Immature natural killer cell (primary cell): ENCODE data around the gene DISC1. TPM values are rescaled to one million over a fixed set of nuclear protein-coding genes. Genes with fewer than 3 reads are reported as not detected.

ENCODE experiments used
- DNase-seq, 3 donors: peaks; one replicate each; pipeline ENCODE4 v3.0.0; 2022; ENCODE audit warnings: mixed read lengths in 1 of 3
- H3K27ac Mint-ChIP-seq, 6 donors: one replicate each; pipeline ENCODE4 v1.8.0; 2020; ENCODE audit warnings: mixed read lengths in 6 of 6, mild to moderate bottlenecking in 5 of 6, inconsistent platforms in 4 of 6, moderate library complexity in 3 of 6
- H3K27me3 Mint-ChIP-seq, 3 donors: one replicate each; pipeline ENCODE4 v1.8.0; 2020 to 2021; ENCODE audit warnings: low read depth in 3 of 3, mild to moderate bottlenecking in 3 of 3, mixed read lengths in 3 of 3, moderate library complexity in 3 of 3, inconsistent platforms in 1 of 3
- H3K36me3 Mint-ChIP-seq, 3 donors: one replicate each; pipeline ENCODE4 v1.8.0; 2020; ENCODE audit warnings: mixed read lengths in 3 of 3, inconsistent platforms in 2 of 3, mild to moderate bottlenecking in 2 of 3
- H3K4me1 Mint-ChIP-seq, 2 donors: one replicate each; pipeline ENCODE4 v1.8.0; 2020; ENCODE audit warnings: inconsistent platforms in 2 of 2, mild to moderate bottlenecking in 2 of 2, mixed read lengths in 2 of 2, moderate library complexity in 1 of 2
- H3K4me3 Mint-ChIP-seq, 5 donors: one replicate each; pipeline ENCODE4 v1.8.0; 2020; ENCODE audit warnings: mild to moderate bottlenecking in 5 of 5, mixed read lengths in 5 of 5, inconsistent platforms in 3 of 5, moderate library complexity in 3 of 5
- H3K9me3 Mint-ChIP-seq, 6 donors: one replicate each; pipeline ENCODE4 v1.8.0; 2020; ENCODE audit warnings: mild to moderate bottlenecking in 6 of 6, mixed read lengths in 6 of 6, inconsistent platforms in 4 of 6, moderate library complexity in 3 of 6
- polyA plus RNA-seq, 3 donors: library from polyadenylated mRNA; unstranded; fragments of 300-500 nt; fragmentation: Illumina TruSeq; gene quantifications; one replicate each; pipeline ENCODE4 v1.2.3, GENCODE V29; 2021

Gene DISC1
- polyA plus RNA-seq, 3 donors from 2014 or later: 1.1 to 1.3 TPM; not detected in 1

DNA sequence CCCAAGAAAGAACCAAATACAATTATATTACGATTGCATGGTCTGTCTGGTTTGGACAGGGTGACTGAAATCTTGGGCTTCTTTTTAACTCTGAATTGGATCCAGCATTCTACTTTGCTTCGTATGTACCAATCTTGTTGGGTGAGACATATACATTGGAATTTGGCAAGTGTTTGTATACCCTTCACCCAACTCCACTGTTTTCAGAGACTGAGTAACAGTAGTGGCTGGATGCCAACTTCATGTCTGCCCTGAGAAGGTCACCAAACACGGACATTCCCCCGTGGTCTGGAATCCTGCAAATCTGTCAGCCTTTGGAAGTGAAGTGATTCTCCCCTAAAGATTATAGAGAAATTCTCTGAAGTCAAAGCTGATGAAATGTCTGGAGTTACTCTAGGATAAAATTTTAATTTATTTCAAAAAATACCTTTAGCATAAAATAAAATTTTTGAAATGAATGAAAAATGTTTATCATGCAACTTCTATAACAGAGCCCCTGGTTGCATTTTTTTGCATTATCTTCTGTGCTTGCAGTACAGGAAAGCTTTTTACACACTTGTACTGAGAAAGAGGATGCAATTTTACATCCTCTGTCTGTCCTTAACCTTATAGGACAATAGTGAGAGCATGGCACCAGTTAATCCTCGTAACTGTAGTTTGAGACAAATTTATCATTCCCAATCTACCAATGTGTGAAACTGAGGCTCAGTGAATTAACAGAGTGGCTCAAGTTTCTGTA, 201.8 kb downstream of the DISC1 start:
- no peak for DNase-seq
- H3K4me1 Mint-ChIP-seq: no peaks in the 10 kb centered on the region
- H3K27me3 Mint-ChIP-seq: no peaks in the 10 kb centered on the region
- H3K9me3 Mint-ChIP-seq: no peaks in the 10 kb centered on the region
- H3K36me3 Mint-ChIP-seq: peaks cover 0 to 8% (median 0%) of the 10 kb centered on the region in 3 donors
- H3K27ac Mint-ChIP-seq: no peak overlapping the region
- no peak overlapping the region for H3K4me3 Mint-ChIP-seq

DNA sequence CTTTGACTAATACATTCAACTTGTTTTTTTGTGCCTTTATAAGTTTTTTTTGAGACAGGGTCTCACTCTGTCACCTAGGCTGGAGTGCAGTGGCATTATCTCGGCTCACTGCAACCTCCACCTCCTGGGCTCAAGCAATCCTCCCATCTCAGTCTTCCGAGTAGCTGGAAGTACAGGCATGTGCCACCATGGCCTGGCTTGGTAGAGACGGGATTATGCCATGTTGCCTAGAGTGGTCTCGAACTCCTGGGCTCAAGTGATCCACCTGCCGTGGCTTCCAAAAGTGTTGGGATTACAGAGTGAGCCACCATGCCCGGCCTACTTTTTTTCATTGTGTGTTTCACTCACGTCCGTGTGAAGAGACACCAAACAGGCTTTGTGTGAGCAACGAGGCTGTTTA, 202.7 kb downstream of the DISC1 start:
- no peaks in the 10 kb centered on the region for H3K9me3 Mint-ChIP-seq
- no peak overlapping the region for H3K4me3 Mint-ChIP-seq
- DNase-seq: no peak
- peaks cover 0 to 8% (median 0%) of the 10 kb centered on the region in 3 donors for H3K36me3 Mint-ChIP-seq
- no peak overlapping the region for H3K27ac Mint-ChIP-seq
- peaks cover 0 to 4% (median 0%) of the 10 kb centered on the region in 3 donors for H3K27me3 Mint-ChIP-seq
- H3K4me1 Mint-ChIP-seq: no peaks in the 10 kb centered on the region

DNA sequence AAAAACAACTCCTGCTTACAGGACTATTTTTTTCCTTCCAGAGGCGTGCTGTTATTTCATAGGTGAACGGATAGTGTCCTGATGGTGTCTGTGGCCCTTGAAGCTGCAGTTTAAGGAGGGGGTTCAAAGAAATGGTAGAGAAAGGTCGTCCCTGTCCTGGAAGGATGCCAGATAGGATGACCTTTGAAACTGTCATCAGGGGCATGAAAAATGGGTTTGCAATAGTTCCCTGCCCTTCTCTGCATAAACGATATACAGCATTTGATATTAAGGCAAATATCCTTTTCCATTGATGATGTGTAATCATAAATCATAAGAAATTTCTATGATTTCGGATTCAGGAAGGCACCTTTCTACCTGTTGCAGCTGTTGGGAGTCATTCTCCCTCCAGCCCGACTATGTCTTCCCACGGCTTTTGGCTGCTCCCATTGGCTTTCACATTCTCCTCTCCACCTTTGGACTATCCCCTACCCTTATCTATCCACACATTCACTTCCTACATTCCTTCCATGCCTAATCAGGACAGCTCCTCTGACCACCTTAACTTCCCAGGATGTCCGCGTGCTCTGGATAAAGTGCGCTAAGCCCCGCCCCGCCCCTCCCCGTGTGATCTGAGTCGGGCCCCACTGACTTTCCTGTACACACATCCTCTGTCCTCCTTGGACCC, 209.8 kb downstream of the DISC1 start:
- no peaks in the 10 kb centered on the region for H3K36me3 Mint-ChIP-seq
- H3K27ac Mint-ChIP-seq: no peak overlapping the region
- DNase-seq: no peak
- no peaks in the 10 kb centered on the region for H3K4me1 Mint-ChIP-seq
- H3K9me3 Mint-ChIP-seq: no peaks in the 10 kb centered on the region
- H3K27me3 Mint-ChIP-seq: peaks cover 0 to 4% (median 3%) of the 10 kb centered on the region in 3 donors
- no peak overlapping the region for H3K4me3 Mint-ChIP-seq

DNA sequence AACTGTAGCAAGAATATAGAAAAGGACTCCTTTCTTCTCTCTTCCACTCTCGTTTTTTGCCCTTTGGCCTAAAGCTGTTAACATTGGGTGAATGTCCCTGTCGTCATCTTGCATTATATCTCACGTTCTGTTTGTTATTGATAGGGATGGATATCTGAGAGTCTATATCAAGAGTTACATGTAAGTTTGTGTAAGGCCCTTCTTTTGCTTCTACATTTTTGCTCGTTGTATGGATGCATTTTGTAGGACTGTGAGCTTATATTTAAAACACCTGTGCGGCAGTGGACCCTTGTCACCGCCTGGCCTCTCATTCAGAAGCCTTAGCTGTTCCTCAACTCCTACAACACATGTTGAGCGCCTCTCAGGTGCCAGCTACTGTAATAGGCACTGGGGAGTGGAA, 211.9 kb downstream of the DISC1 start:
- peaks cover 0 to 5% (median 4%) of the 10 kb centered on the region in 3 donors for H3K27me3 Mint-ChIP-seq
- no peak overlapping the region for H3K27ac Mint-ChIP-seq
- DNase-seq: no peak
- H3K4me1 Mint-ChIP-seq: peaks cover 0 to 2% of the 10 kb centered on the region in 2 donors
- no peak overlapping the region for H3K4me3 Mint-ChIP-seq
- no peaks in the 10 kb centered on the region for H3K36me3 Mint-ChIP-seq
- no peaks in the 10 kb centered on the region for H3K9me3 Mint-ChIP-seq

DNA sequence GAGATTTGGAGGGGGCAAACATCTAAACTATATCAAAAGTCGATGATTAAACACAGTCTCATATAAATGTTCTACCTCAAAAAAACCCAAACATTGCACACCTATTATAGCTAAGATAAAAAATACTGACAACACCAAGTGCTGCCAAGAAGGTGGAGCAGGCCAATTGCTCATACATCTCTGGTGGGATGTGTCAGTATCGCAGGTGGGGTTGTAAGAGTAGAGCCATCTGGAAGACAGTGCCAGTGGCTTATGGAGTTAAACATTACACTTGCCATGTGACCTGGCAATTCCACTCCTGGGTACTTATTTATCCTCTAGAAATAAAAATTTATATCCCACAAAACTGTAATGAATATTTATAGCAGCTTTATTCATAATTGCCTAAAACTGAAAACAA, 213.4 kb downstream of the DISC1 start:
- Mint-ChIP-seq H3K27ac (no peak overlapping the region), H3K4me1 (peaks cover 10 to 13% of the 10 kb centered on the region in 2 donors)

DNA sequence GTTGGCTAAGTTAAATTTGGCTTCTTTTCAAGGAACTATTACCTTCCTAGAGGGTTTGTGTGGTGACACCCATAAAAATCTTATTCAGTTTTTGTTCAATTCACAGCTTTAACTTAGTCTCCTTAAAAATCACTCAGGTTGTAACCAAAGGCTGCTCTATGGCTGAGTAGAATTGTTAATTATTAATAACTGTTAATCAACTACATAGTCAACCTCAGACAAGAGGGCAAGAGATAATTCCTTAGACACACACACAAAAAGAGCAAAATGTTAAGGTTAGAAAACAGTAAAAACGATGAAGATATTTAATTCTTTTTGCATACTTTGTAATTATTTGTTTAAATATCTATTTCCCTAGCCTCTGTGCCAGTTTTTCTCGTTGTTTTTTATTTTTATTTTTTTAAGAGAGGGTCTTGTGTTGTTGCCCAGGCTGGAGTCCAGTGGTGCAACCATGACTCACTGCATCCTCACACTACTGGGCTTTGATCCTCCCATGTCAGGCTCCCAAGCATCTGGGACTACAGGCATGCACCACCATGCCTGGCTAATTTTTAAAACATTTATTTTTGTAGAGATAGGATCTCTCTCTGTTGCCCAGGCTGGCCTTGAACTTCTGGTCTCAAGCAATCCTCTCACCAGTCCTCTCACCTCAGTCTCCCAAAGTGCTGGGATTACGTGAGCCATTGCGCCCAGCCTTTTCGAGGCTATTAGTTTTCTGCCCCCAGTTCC, 215.2 kb downstream of the DISC1 start:
- peaks cover 15 to 23% of the 10 kb centered on the region in 2 donors for H3K4me1 Mint-ChIP-seq
- no peaks in the 10 kb centered on the region for H3K9me3 Mint-ChIP-seq
- H3K36me3 Mint-ChIP-seq: no peaks in the 10 kb centered on the region
- no peak for DNase-seq
- H3K27ac Mint-ChIP-seq: no peak overlapping the region
- H3K4me3 Mint-ChIP-seq: no peak overlapping the region
- H3K27me3 Mint-ChIP-seq: peaks cover 0 to 5% (median 4%) of the 10 kb centered on the region in 3 donors

More for the DNA sequence above, 213.4 kb downstream of the DISC1 start:
- Mint-ChIP-seq H3K36me3 (no peaks in the 10 kb centered on the region), H3K27me3 (peaks cover 0 to 5% (median 4%) of the 10 kb centered on the region in 3 donors), H3K4me3 (no peak overlapping the region), H3K9me3 (no peaks in the 10 kb centered on the region)
- DNase-seq: no peak

DNA sequence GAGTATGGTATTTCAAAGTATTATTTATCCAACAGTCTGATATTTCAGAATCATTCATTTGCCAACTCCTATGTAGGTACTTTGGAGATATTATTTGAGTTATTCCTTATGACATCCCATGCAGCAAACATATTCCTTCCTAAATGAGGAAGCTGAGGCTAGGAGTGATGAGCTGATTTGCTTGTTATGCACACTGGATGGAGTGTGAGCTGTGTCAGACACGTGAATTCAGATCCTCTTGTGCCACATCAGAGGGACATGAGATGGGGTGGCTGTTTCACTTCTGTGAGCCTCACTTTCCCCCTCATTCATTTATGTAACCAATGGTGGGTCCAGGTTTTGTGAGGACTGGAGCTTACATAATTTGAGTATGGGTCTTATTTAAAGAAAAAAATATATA, 215.9 kb downstream of the DISC1 start:
- H3K4me3 Mint-ChIP-seq: no peak overlapping the region
- H3K27ac Mint-ChIP-seq: no peak overlapping the region
- H3K4me1 Mint-ChIP-seq: peaks cover 15 to 23% of the 10 kb centered on the region in 2 donors
- H3K9me3 Mint-ChIP-seq: no peaks in the 10 kb centered on the region
- DNase-seq: no peak
- peaks cover 0 to 5% (median 4%) of the 10 kb centered on the region in 3 donors for H3K27me3 Mint-ChIP-seq
- no peaks in the 10 kb centered on the region for H3K36me3 Mint-ChIP-seq

DNA sequence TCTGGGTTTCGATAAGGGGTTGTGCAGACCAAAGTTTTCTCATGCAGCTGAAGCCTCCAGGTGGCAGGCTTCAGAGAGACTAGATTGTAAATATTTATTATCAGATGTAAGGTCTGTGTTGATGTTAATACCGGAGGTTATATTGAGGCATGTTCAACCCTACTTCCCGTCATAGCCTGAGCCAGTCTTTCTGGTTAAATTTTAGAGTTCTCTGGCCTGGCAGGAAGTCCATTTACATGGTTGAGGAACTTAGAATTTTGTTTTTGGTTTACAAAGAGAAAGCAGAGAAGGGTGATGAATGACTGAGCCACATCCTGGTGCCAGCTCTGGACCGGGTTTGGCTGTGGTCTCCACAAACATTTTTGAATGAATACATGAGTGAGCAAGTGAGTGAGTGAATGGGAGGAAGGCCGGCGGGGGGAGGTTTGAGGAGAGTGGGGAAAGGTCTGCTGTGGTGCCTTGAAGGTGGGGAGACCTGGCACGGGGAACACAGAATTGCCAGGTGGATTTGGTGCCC, 218.5 kb downstream of the DISC1 start:
- Mint-ChIP-seq H3K27ac (peak overlapping the region in 4 of 6 donors; percentile 15 to 60 (median 38)), H3K4me1 (peaks cover 15 to 23% of the 10 kb centered on the region in 2 donors), H3K36me3 (no peaks in the 10 kb centered on the region), H3K9me3 (no peaks in the 10 kb centered on the region), H3K4me3 (peak overlapping the region in 1 of 5 donors; percentile 12), H3K27me3 (peaks cover 0 to 5% (median 4%) of the 10 kb centered on the region in 3 donors)
- no peak for DNase-seq

DNA sequence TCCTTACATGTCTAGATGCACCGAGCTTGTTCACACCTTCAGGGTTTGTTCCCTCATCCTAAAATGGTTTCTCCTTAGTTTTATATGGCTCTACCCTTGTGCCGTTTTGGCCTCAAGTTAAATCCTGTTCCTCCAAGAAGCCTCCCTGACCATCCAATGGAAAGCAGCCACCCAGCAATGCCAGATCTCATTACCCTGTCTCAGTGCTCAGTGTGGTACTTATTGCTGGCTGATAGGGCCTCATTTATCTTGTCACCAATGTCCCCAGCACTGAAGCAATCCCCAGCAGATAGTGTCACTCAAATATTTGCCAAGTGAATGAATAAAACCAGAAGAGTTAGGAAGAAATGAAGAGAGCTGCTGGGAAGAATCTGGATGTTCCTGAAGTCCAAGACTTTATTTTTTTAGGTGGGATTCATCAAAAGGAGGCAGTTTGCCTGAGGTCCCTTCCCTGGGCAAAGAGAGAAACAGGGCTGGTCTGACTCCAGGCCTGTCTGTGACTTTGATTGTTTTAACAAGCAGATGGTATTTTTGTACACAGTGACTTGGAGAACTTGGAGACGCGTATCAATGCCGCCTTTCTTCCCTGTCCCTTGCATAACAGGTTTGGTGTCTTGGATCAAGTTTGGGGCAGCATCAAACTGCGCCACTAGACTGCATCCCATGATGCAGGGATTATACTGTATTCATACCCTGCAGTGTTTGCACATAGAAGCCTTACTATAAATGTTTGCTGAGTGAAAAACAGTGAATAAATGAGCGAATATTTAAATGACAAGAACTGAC, 221.2 kb downstream of the DISC1 start:
- Mint-ChIP-seq H3K9me3 (no peaks in the 10 kb centered on the region), H3K27me3 (peaks cover 0 to 6% (median 4%) of the 10 kb centered on the region in 3 donors), H3K4me1 (peaks cover 15 to 23% of the 10 kb centered on the region in 2 donors), H3K36me3 (no peaks in the 10 kb centered on the region), H3K4me3 (no peak overlapping the region), H3K27ac (peak overlapping the region in 1 of 6 donors; percentile 46)
- DNase-seq: no peak

DNA sequence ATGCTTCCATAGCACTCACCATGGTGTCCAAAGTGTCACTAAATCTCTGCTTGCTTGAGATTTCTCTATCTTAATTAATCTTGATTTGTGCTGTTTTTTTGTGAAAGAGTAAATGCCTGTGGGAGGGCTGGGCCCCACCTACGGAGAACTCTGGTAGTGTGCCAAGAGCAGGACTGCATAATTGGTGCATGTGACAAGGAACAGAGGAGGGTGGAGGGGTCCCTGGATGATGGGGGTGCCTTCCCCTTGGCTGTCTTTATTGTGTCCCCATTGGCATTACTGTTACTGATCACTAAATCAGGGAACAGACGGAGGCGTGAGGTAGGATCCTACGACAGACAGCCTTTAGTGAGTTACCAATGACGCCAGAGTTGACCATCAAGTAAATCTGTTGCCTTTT, 223.4 kb downstream of the DISC1 start:
- Mint-ChIP-seq H3K27me3 (peaks cover 0 to 3% (median 0%) of the 10 kb centered on the region in 3 donors), H3K36me3 (no peaks in the 10 kb centered on the region), H3K4me3 (no peak overlapping the region), H3K27ac (no peak overlapping the region), H3K9me3 (no peaks in the 10 kb centered on the region), H3K4me1 (peaks cover 4 to 10% of the 10 kb centered on the region in 2 donors)
- no peak for DNase-seq

DNA sequence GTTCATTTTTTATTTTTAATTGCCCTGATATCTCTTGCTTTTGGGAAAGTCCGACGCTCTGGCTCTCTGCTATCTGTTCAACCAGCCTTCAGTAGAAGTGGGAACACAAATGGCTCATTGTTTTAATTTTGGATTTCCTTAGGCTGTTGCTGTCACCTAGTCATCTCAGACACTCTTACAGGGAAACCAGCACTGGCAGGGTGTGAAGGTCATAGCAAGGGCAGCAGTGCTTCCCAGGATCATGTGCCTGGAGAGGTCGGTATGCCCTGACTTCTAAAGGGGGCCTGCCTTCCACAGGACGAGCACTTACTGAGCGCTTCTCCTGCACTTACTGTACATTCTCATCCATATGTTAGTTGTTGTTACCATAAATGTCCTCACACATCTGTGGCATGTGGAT, 224.2 kb downstream of the DISC1 start:
- Mint-ChIP-seq H3K4me1 (peaks cover 0 to 2% of the 10 kb centered on the region in 2 donors), H3K27ac (no peak overlapping the region), H3K9me3 (no peaks in the 10 kb centered on the region)

DNA sequence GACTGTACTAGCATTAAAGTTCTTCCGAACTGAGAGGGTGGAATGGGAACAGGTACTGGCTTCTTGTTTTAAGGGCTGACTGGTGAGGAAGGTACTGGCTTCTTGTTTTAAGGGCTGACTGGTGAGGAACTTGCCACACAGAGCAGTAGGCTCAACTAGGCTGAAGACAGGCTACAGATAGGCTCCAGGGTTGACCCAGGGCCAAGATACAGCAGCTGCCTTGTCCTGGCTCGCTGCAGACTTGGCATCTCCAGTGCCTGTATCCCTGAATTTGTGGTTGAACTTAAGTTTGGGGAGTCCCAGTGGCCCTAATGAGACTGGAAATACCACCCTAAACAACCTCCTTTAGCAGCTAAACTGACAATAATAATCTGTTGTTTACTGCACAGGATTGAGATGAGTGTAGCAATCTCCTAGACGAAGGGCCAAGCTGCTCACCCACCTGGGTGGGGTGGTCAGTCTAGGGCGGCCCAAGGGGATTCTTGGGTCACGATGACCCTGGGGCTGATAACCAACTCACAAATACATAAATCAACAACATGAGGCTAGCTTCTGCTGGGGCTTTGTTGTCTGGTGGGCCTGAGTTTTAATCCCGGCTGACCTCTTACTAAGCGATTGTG, 227.1 kb downstream of the DISC1 start:
- no peaks in the 10 kb centered on the region for H3K36me3 Mint-ChIP-seq
- no peak for DNase-seq
- no peak overlapping the region for H3K4me3 Mint-ChIP-seq
- no peaks in the 10 kb centered on the region for H3K9me3 Mint-ChIP-seq
- peaks cover 0 to 3% (median 3%) of the 10 kb centered on the region in 3 donors for H3K27me3 Mint-ChIP-seq
- no peaks in the 10 kb centered on the region for H3K4me1 Mint-ChIP-seq
- no peak overlapping the region for H3K27ac Mint-ChIP-seq

More for the DNA sequence above, 224.2 kb downstream of the DISC1 start:
- DNase-seq: no peak
- Mint-ChIP-seq H3K4me3 (no peak overlapping the region), H3K36me3 (no peaks in the 10 kb centered on the region), H3K27me3 (peaks cover 0 to 3% (median 0%) of the 10 kb centered on the region in 3 donors)

DNA sequence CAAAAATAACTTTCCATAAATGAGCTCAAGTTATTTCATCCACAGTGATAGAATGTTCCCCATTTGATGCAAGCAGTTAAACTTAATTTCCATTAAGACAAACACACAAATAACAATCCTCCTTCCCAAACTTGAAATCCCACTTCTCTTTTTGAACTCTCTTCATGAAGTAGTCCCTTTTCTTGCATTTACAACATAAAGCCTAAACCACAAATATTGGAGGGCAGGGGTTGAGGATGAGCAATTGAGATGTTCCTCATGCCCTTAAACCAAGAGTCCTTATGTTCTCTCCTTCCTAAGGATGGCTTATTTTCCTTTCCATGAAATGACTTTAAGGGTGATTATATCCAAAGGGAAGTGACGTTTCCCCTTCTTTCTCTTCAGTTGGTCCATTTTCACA, 228.8 kb downstream of the DISC1 start:
- Mint-ChIP-seq H3K9me3 (no peaks in the 10 kb centered on the region), H3K4me1 (no peaks in the 10 kb centered on the region), H3K27ac (peak overlapping the region in 1 of 6 donors; percentile 25), H3K4me3 (no peak overlapping the region), H3K36me3 (no peaks in the 10 kb centered on the region), H3K27me3 (peaks cover 0 to 3% (median 3%) of the 10 kb centered on the region in 3 donors)
- DNase-seq: no peak
